ENCODE measurements around the gene TMTC1.

DNA sequence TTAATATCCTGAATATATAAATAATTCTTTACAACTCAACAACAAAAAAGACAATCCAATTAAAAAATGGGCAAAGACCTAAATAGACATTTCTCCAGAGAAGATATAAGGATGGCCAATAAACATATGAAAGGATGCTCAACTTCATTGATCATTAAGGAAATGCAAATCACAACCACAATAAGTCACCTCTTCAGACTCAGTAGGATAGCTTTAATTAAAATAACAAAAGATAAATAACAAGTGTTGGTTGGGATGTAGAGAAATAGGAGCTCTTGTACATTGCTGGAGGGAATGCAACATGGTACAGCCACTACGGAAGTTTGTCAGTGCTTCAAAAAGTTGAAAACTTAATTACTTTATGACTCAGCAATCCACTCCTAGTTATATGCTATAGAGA lies 156.5 kb downstream of the TMTC1 start:
- TF ChIP-seq CTCF (IDR thresholded peaks at IDR 0.05; ENCODE audit: low read depth, low read length) (no peak), EZH2phosphoT487 (IDR thresholded peaks at IDR 0.05; ENCODE audit: low read depth) (no peak)

Measured in OCI-LY3 (cell line).